ENCODE data around the gene POLRMT.
A peak's percentile ranks its signal among the peaks of the same experiment; 100 is the strongest.
"Not testable (repeated sequence)": the region's sequence is repeated elsewhere in the genome, so short reads cannot be mapped to it uniquely, and the experiment has no call there.

Gene POLRMT

DNA sequence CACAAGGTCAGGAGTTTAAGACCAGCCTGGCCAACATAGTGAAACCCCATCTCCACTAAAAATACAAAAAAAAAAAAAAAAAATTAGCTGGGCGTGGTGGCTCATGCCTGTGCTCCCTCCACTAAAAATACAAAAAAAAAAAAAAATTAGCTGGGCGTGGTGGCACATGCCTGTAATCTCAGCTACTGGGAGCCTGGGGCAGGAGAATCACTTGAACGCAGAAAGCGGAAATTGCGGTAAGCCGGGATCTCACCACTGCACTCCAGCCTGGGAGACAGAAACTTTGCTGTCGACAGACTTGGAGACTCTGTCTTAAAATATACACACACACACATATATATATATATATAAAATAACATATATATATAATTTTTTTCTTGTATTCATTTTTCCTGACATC is 6.8 kb downstream of the POLRMT start:
- not testable (repeated sequence) for DNase-seq (ENCODE audit: low read depth)

DNA sequence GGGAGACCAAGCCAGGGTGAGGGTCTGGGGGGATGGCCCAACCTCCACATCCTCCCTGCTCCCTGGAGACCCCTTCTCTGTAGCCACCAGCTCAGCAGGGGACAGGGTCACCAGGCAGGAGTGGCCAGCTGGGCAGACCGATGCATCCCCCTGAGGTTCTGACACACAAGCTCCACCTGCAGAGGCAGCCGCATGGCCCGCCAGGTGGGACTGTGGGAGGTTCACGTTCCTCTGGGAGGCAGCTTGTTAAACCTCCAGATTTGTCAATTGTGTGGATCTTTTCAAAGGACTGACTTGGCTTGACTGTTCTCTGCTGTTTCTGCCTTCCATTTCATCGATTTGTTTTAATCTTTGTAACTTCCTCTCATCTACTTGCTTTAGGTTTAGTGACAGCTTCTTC is 8.1 kb downstream of the POLRMT start:
- no peak for DNase-seq (ENCODE audit: low read depth)

DNA sequence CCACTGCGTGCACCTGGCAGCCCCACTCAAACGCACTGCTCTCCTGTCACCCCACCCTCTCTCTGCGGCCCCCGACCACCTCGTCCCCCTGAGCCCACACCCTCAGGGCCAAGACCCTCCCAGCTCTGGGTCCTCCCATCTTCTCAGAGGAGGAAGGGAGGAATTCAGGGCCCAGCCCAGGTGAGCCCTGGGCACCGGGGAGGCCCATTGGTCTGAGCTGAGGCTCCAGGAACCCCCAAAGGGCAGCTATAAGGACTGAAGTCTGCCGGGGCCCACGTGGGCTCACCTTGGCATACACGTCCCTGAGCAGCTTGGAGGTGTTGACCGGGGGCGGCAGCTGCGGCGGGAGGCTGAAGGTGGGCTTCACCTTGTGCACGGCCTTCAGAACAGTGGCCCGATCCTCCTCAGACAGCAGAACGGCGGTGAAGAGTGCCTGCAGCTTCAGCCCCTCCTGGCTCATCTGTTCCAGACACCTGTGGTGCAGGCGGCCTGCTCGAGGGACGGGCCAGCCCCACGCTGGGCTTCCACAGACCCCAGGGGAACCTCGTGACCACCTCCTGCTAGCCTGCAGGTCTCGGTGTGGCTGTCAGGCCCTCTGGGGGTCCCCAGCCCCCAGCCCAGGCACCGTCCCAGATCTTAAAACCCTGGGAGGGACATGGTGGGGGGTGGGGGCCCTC is 8.8 kb downstream of the POLRMT start:
- DNase-seq (ENCODE audit: low read depth), result no peak

DNA sequence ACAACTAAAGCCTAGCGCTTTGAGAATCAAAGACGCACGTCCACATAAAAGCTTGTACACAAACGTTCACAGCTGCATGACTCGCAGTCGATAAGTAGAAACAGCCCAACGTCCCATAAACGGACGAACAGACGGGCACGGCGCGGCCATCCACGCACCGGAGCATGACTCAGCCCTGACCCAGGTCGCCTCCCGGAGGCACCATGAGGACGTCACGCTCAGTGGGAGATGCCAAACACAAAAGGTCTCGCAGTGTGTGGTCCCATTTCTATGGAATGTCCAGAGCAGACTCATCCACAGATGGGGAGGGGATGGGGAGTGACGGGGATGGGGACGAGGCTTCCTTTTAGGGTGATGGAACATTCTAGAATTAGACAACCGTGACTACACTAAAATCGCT is 9.4 kb downstream of the POLRMT start:
- no peak for DNase-seq (ENCODE audit: low read depth)

- no peak for DNase-seq (ENCODE audit: low read depth)
Observed at GRCh38 chr19:623175-623916, 10.0 kb downstream of the POLRMT start.

DNA sequence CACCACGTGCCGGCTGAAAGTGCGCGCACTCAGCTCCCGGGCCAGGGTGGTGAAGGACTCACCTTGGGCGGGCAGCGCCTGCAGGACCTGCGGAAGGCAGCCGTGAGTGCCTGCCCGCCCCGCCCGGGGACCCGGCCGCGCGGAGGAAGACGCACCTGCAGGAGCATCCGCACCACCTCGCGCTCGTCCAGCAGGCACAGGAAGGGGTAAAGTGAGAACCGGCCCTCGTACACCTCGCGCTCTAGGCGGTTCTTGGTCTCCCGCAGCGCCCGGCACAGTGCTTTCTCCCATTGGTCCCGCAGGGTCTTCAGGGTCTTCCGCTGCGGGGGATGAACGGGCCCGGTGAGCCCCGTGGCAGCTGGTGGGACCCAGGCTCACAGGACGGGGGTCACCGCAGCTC is 10.7 kb downstream of the POLRMT start:
- DNase-seq (ENCODE audit: low read depth), result no peak

DNA sequence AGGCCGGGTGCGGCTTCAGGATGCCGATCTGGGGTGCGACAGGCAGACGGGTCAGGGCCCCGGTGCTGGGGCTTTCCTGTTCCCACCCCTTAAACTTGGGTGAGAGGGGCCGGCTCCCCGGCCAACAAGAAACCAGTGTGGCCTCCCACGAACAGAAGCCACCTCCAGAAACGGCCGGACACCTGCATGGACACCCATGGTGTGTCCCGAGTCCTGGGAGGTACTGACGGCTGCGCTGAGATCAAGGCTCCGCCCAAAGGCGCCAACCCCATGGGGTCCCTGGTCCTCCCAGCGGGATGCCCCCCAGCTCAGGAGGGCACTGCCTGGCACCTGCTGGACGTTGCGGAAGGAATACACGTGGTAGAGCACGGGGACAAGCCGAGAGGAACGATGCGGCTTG is 11.5 kb downstream of the POLRMT start:
- DNase-seq (ENCODE audit: low read depth), result no peak

- not testable (repeated sequence) for DNase-seq (ENCODE audit: low read depth)
Observed at GRCh38 chr19:621191-621590, 12.1 kb downstream of the POLRMT start.

- DNase-seq (ENCODE audit: low read depth), result no peak
Observed at GRCh38 chr19:620166-620862, 13.0 kb downstream of the POLRMT start.

GRCh38 chr19:619286-620002 is 13.9 kb downstream of the POLRMT start:
- DNase-seq (ENCODE audit: low read depth), result no peak

GRCh38 chr19:618674-619285 is 14.6 kb downstream of the POLRMT start:
- DNase-seq (ENCODE audit: low read depth), result no peak

DNA sequence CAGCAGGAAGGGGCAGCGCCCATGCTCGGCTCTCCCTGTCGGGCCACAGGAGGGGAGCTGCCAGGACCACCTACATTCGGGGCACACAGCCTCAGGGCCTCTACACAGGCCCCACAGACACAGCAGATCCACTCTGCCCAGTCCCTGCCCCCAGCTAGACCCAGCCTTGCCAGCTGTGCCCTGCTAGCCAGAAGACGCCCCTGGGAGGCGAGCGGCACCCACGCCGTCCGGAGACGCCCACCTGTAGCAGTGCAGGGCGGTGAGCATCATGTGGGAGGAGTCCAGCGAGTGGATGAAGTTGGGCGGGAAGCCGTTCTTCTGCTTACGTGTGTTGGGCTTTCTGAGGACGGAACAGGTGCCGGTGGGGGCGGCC is 15.1 kb downstream of the POLRMT start:
- no peak for DNase-seq (ENCODE audit: low read depth)

- no peak for DNase-seq (ENCODE audit: low read depth)
Observed at GRCh38 chr19:617551-618246, 15.6 kb downstream of the POLRMT start.

GRCh38 chr19:616747-617526 is 16.4 kb downstream of the POLRMT start:
- no peak for DNase-seq (ENCODE audit: low read depth)

DNA sequence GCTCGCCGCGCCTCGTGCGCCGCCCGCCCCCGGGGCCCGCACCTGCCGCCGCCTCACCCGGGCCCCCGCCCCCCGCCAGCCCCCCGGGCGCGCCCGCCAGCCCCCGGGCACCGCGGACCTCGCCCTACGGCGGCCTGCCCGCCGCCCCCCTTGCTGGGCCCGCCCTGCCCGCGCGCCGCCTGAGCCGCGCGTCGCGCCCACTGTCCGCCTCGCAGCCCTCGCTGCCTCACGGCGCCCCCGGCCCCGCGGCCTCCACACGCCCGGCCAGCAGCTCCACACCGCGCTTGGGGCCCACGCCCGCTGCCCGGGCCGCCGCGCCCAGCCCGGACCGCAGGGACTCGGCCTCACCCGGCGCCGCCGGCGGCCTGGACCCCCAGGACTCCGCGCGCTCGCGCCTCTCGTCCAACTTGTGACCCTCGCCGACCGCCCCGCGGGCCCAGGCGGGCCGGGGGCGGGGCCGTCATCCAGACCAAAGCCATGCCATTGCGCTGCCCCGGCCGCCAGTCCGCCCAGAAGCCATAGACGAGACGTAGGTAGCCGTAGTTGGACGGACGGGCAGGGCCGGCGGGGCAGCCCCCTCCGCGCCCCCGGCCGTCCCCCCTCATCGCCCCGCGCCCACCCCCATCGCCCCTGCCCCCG is 17.2 kb downstream of the POLRMT start:
- no peak for DNase-seq (ENCODE audit: low read depth)

DNA sequence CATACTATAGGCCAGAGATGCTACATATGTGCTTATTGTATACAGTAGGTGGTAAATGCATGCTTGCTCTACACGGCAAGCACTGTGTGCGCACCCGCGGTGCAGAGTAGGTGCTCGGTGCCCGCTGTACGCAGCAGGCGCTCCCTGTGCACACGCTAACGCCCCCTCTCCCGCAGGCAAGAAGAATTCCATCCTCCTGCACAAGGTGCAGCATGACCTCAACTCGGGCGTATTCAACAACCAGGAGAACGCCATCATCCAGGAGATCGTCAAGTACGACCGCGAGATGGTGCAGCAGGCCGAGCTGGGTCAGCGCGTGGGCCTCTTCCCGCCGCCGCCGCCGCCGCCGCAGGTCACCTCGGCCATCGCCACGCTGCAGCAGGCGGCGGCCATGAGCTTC is 17.7 kb downstream of the POLRMT start:
- no peak for DNase-seq (ENCODE audit: low read depth)

DNA sequence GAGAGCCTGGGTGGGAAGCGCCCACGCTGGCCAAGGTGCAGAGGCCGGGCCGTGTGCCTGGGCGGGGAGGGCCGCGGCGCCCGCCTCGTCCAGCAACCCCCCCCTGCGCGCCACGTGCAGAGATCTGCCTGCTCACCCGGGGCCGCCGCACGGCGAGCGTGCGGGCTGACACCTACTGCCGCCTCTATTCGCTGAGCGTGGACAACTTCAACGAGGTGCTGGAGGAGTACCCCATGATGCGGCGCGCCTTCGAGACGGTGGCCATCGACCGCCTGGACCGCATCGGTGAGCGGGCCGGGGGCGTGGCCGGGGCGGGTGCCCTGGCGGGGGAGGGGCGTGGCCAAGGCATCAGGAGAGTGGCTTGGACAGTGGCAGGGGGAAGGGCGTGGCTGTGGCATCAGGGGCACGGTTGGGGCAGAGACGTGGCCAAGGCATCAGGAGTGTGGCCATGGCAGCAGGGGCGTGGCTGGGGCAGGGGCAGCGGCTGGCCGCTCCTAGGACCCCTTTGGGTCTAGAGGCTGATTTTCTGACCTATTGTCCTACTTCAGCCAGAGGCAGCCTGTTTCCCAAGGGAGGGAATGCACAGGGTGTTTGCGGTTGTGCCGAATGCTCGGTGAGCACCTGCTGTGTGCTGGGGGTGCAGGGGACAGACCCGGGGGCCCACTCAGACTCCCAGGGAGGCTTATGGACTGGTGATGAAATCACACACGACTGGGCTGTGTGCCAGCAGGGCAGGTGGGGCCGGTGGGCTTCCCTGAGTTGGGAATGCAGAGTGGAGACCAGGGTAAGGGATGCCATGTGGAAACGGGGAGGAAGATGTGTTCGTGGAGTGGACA is 19.4 kb downstream of the POLRMT start:
- no peak for DNase-seq (ENCODE audit: low read depth)

DNA sequence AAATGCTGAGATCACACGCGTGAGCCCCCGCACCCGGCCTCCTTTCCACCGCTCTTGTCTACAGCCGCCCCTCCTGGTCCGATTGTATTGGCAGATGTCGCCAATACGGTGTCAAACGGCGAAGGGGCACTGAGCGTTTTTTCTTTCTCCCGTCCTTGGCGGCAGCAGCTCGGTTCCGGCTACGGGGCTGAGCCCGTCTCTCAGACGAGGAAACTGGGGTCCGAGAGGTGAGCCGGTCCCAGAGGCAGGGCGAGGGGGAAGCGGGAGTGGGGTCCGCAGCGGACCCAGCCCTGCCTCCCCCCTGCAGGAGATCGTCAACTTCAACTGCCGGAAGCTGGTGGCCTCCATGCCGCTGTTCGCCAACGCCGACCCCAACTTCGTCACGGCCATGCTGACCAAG is 20.4 kb downstream of the POLRMT start:
- DNase-seq (ENCODE audit: low read depth), result no peak

DNA sequence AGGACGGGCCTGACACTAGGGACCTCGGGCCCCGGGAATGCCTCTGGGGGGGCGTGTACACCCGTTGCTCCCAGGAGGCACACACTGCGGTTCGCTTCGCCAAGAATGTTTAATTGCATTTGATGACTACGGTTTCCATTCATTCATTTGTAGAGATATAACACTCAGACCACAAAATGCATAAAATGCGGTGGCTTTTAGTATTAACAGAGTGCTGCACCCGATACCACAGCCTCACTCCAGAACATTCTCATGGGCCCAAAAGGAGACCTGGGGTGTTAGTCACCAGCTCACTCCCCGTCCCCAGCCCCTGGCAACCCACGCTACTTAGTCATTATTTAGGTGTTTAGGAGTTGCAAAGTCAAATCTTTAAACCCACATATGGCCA is 21.9 kb downstream of the POLRMT start:
- peak; percentile 33 for DNase-seq (ENCODE audit: low read depth)

Data from activated T-helper 1 cell treated with Interleukin-2 at 50 U/mL for 16 hours (primary cell).